ENCODE measurements around the gene RPL13A.

RPL13A gene

DNA sequence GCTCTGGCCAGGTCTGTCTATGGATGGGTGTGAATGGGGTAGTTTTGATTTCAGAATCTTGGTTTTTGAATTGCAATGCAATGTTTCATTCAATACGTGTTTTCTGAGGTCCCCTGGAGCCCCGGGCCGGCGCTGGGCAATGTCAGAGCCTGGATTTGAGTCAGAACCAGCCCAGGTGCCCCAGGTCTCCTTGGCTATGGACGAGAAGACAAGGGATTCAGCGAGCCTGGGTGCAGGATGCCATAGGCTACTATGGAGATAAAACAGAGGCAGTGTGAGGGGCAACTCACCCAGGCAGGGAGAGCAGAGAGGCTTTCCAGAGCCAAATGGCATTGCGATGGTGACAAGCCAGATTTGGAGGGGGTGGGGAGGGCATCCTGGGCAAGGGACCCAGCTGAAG, 1.2 kb upstream of the RPL13A start:
- DNase-seq, result no peak

DNA sequence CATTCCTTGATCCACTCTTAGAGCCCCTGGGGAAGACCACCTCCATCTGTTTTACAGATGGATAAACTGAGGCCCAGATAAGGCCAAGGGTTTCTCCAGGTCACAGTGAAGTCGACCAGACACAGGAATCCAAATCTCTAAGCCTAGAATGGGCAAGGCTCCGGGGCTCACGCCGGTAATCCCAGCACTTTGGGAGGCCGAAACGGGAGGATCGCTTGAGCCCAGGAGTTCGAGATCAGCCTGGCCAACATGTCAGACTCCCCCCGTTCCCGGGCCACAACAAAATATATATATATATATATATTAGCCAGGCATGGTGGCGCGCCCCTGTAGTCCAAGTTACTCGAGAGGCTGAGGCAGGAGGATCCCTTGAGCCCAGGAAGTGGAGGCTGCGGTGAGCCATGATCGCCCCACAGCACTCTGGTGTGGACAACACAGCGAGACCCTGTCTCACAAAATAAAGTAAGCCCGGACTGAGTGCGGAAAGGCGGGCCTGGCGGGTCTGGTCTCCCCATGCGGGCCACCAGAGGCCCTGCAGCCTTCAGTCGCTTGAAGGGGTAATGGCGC, 615 bp upstream of the RPL13A start:
- no peak for DNase-seq

- DNase-seq, result no peak
These were observed 846 bp downstream of the RPL13A start for GRCh38 chr19:49488046-49488862.

DNA sequence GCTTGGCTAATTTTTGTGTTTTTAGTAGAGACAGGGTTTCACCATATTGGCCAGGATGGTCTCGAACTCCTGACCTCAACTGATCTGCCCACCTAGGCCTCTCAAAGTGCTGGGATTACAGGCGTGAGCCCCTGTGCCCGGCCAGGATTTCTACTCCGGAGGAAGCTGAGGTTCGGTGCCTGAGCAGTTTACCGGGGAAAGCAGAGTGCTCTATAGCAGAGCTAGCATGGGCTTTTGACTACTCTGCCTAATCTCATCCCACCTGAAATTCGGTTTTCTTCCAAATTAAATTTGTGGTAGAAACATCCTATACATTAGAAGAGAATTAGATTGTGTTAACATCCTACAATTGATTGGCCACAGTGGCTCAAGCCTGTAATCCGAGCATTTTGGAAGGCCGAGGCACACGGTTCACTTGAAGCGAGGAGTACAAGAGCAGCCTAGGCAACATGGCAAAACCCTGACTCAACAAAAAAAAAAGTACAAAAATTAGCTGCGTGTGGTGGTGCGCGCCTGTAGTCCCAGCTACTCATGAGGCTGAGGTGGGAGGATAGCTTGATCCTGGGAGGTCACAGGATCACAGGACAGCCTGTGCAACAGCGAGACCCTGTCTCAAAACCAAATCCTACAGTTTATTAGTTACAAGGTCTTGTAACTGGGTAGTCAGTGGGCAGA, 1.6 kb downstream of the RPL13A start:
- no peak for DNase-seq

DNA sequence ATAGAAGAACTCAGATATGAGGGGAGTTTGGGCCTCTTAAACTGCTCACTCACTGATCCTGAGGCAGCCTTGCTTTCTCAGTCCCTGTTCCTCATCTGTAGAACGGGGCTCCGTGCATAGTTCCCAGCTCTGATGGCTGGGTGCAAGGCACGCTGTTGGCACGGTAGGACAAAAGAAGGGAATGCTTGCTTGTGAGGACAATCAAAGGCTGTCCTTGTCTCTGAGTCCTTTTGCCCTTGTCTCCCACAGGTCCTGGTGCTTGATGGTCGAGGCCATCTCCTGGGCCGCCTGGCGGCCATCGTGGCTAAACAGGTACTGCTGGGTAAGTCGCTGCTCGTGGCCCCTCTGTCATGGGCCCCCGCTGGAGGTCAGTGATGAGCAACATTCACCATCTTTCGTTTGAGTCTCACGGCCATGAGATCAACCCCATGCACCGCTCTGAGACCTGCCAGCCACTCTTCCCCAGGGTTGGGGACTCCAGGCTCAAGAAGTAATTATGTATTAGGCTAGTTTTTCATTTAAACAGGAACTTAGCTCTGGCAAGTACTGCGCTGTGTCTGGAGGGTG, 2.3 kb downstream of the RPL13A start:
- peak; percentile 36 for DNase-seq

DNA sequence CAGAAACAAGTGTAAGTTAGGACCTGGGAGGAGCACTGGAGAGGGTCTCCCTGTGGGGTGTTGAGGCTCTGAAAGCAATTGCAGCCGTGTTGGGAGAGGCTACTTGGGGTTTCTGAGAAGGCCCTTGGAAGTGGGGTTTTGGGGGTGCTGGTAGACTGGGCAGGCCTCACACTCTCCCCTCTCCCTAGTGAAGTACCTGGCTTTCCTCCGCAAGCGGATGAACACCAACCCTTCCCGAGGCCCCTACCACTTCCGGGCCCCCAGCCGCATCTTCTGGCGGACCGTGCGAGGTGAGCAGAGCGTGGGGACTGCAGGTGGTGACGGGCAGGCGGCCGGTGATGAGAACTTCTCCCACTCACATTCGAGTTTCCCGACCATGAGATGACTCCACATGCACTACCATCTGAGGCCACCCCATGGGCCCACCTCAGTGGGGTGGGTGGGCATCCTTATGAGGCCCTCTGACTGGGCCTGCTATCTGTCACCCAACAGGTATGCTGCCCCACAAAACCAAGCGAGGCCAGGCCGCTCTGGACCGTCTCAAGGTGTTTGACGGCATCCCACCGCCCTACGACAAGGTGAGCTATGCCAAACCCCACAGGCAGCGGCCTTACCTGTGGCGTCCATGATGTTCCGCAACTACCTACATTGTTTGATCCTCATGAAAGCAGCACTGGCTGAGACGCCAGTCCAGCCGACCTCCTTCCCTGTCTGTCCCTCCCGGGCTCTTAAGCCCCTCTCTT, 3.0 kb downstream of the RPL13A start:
- DNase-seq, result no peak

GRCh38 chr19:49491030-49491803, 3.8 kb downstream of the RPL13A start:
- no peak for DNase-seq

DNA sequence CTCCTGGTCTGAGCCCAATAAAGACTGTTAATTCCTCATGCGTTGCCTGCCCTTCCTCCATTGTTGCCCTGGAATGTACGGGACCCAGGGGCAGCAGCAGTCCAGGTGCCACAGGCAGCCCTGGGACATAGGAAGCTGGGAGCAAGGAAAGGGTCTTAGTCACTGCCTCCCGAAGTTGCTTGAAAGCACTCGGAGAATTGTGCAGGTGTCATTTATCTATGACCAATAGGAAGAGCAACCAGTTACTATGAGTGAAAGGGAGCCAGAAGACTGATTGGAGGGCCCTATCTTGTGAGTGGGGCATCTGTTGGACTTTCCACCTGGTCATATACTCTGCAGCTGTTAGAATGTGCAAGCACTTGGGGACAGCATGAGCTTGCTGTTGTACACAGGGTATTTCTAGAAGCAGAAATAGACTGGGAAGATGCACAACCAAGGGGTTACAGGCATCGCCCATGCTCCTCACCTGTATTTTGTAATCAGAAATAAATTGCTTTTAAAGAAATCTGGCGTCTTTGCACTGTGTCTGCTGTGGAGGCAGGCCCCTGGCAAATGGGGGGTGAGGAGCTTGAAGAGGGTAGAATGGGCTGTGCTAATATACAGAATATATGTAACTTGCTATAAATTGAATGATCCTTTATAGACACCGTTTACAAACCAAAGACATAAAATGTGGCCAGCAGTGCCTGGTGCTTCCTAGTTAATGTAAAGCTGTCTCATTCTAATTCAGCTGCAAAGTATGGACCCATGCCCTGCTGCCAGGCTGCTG, 4.6 kb downstream of the RPL13A start:
- DNase-seq, result no peak

- DNase-seq, result no peak
These were observed 5.4 kb downstream of the RPL13A start for GRCh38 chr19:49492573-49493405.

- no peak for DNase-seq
These were observed 9.2 kb downstream of the RPL13A start for GRCh38 chr19:49496574-49497008.

GRCh38 chr19:49497047-49497788, 9.8 kb downstream of the RPL13A start:
- DNase-seq, result peak; percentile 83

- DNase-seq, result no peak
These were observed 10.3 kb downstream of the RPL13A start for GRCh38 chr19:49497789-49498103.

- no peak for DNase-seq
These were observed 11.1 kb downstream of the RPL13A start for GRCh38 chr19:49498475-49498874.

- DNase-seq, result no peak
These were observed 11.7 kb downstream of the RPL13A start for GRCh38 chr19:49499030-49499670.

GRCh38 chr19:49502866-49503581, 15.6 kb downstream of the RPL13A start:
- DNase-seq, result peak; percentile 69

- DNase-seq, result no peak
These were observed 16.2 kb downstream of the RPL13A start for GRCh38 chr19:49503582-49503962.

- DNase-seq, result peak; percentile 72
These were observed 19.2 kb downstream of the RPL13A start for GRCh38 chr19:49506575-49507105.

DNA sequence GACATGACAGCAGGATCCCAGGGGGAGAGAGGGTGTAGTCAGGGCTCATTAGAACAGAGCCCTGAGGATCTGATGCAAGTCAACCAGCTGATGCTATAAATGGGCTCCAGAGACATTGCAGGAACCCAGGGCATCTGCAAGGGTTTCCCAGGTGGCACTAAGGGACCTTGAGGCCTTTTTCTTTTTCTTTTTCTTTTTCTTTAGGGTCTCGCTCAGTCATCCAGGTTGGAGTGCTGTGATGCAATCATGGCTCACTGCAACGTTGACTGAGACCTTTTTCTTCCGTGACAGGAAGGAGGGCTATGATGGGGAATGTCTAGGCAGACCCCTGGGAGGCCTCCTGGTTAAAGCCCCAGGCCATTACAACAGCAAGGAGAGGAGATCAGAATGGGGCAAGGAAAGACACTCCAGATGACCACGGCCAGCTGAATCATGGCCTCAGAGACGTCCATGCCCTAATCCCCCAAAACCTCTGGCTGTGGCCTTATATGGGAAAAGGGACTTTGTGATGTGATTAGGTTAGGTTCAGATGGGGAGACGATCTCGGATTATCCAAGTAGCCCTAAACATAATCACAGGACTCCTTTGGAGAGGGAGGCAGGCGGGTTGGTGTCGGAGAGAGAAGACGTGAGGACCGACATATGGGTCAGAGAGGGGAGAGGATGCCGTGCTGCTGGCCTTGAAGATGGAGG, 20.5 kb downstream of the RPL13A start:
- no peak for DNase-seq

Measured in central memory CD4-positive, alpha-beta T cell (primary cell).